Astrocyte (in vitro differentiated cells and primary cell): ENCODE data around the gene ARMH3.

Experiments
- CTCF ChIP-seq: IDR thresholded peaks from 2 replicates; pipeline ENCODE4 v1.5.1; 2011; ENCODE audit warnings: low read depth, mild to moderate bottlenecking, inconsistent platforms, low read length, moderate library complexity; ENCODE audit not compliant: insufficient read depth
- EZH2 ChIP-seq: IDR thresholded peaks from 2 replicates; pipeline ENCODE4 v1.6.1; 2012; ENCODE audit warnings: mild to moderate bottlenecking, low read length, inconsistent platforms; ENCODE audit not compliant: insufficient read depth

- TF ChIP-seq CTCF (no peak), EZH2 (no peak)
Observed at GRCh38 chr10:101987136-101987535, 68.8 kb downstream of the ARMH3 start.
